CD14-positive monocyte (primary cell): ENCODE data around the gene RNF31. TPM values are rescaled to one million over a fixed set of nuclear protein-coding genes. Genes with fewer than 3 reads are reported as not detected.

Experiments used
- DNase-seq, 3 donors: peaks; one replicate each; pipeline ENCODE4 v3.0.0-alpha.2; 2011 to 2022
- H2AFZ ChIP-seq: 2 replicates; pipeline ENCODE4 v1.6.0; 2012; ENCODE audit warnings: mild to moderate bottlenecking, low read depth, low read length, inconsistent platforms; ENCODE audit not compliant: insufficient read depth, poor library complexity, severe bottlenecking
- H3K27ac ChIP-seq, 2 donors: 1 replicate in 1 of 2; 2 replicates in 1 of 2; pipeline ENCODE4 v1.5.1; 2012 to 2013; ENCODE audit warnings: low read length in 2 of 2, control low read depth in 1 of 2, inconsistent platforms in 1 of 2, low read depth in 1 of 2, mild to moderate bottlenecking in 1 of 2
- H3K27me3 ChIP-seq, 2 donors: one replicate each; pipeline versions ENCODE4 v1.6.0 to v1.6.1; 2011 to 2013; ENCODE audit warnings: low read length in 2 of 2; ENCODE audit not compliant: control insufficient read depth in 2 of 2, insufficient read depth in 2 of 2
- H3K36me3 ChIP-seq, 2 donors: replicated peaks in 1 of 2; 1 replicate in 1 of 2; 2 replicates in 1 of 2; pipeline versions ENCODE4 v1.5.1 to v1.6.1; 2012 to 2013; ENCODE audit warnings: low read length in 2 of 2, control low read depth in 1 of 2, inconsistent platforms in 1 of 2, mild to moderate bottlenecking in 1 of 2; ENCODE audit not compliant: insufficient read depth in 2 of 2, control insufficient read depth in 1 of 2
- H3K4me1 ChIP-seq, 2 donors: 1 replicate in 1 of 2; 2 replicates in 1 of 2; pipeline versions ENCODE4 v1.5.1 to v1.6.1; 2012 to 2013; ENCODE audit warnings: low read length in 2 of 2, control low read depth in 1 of 2, inconsistent platforms in 1 of 2, mild to moderate bottlenecking in 1 of 2, moderate library complexity in 1 of 2; ENCODE audit not compliant: insufficient read depth in 2 of 2, control insufficient read depth in 1 of 2
- H3K4me2 ChIP-seq: replicated peaks from 2 replicates; pipeline ENCODE3; 2012; ENCODE audit warnings: low read length, moderate library complexity, mild to moderate bottlenecking; ENCODE audit not compliant: poor library complexity, severe bottlenecking; ENCODE audit errors: extremely low read depth
- H3K4me3 ChIP-seq, 3 experiments: fragments of 200-600 bp in 1 of 3; sonication (generic) in 1 of 3; replicated peaks in 1 of 3; 1 replicate in 2 of 3; 2 replicates in 1 of 3; pipeline ENCODE4 v1.5.1; 2011 to 2013; ENCODE audit warnings: low read length in 3 of 3, mild to moderate bottlenecking in 3 of 3, control low read depth in 2 of 3, low read depth in 2 of 3, inconsistent platforms in 1 of 3, moderate library complexity in 1 of 3
- H3K79me2 ChIP-seq: 2 replicates; pipeline ENCODE4 v1.6.0; 2012; ENCODE audit warnings: mild to moderate bottlenecking, control low read depth, inconsistent platforms, low read length, moderate library complexity; ENCODE audit not compliant: insufficient read depth
- H3K9ac ChIP-seq: 2 replicates; pipeline ENCODE4 v1.6.0; 2017; ENCODE audit warnings: low read length, mild to moderate bottlenecking; ENCODE audit not compliant: insufficient read depth, poor library complexity, severe bottlenecking
- H3K9me3 ChIP-seq, 2 donors: replicated peaks in 1 of 2; 1 replicate in 1 of 2; 2 replicates in 1 of 2; pipeline versions ENCODE4 v1.5.1 to v1.6.1; 2012 to 2013; ENCODE audit warnings: low read length in 2 of 2, control low read depth in 1 of 2; ENCODE audit not compliant: control insufficient read depth in 1 of 2, insufficient read depth in 1 of 2
- H4K20me1 ChIP-seq: 2 replicates; pipeline ENCODE4 v1.6.0; 2012; ENCODE audit warnings: mild to moderate bottlenecking, low read length, control low read depth, moderate library complexity; ENCODE audit not compliant: insufficient read depth
- H3K27ac Mint-ChIP-seq, 7 donors: one replicate each; pipeline ENCODE4 v1.8.0; 2020; ENCODE audit warnings: mild to moderate bottlenecking in 7 of 7, mixed read lengths in 7 of 7, moderate library complexity in 6 of 7, inconsistent platforms in 2 of 7
- H3K27me3 Mint-ChIP-seq, 3 donors: one replicate each; pipeline ENCODE4 v1.8.0; 2021 to 2022; ENCODE audit warnings: low read depth in 3 of 3, mild to moderate bottlenecking in 3 of 3, mixed read lengths in 3 of 3, moderate library complexity in 3 of 3, inconsistent platforms in 1 of 3
- H3K36me3 Mint-ChIP-seq, 2 donors: one replicate each; pipeline ENCODE4 v1.8.0; 2020; ENCODE audit warnings: mixed read lengths in 2 of 2, inconsistent platforms in 1 of 2, mild to moderate bottlenecking in 1 of 2
- H3K4me1 Mint-ChIP-seq: one replicate; pipeline ENCODE4 v1.8.0; 2020; ENCODE audit warnings: mild to moderate bottlenecking, mixed read lengths
- H3K4me3 Mint-ChIP-seq, 2 donors: one replicate each; pipeline ENCODE4 v1.8.0; 2020; ENCODE audit warnings: mild to moderate bottlenecking in 2 of 2, mixed read lengths in 2 of 2, moderate library complexity in 1 of 2
- H3K9me3 Mint-ChIP-seq, 7 donors: one replicate each; pipeline ENCODE4 v1.8.0; 2020 to 2022; ENCODE audit warnings: mixed read lengths in 7 of 7, mild to moderate bottlenecking in 6 of 7, moderate library complexity in 6 of 7, inconsistent platforms in 2 of 7
- CTCF ChIP-seq: fragments of 200-600 bp; IDR thresholded peaks from one replicate; pipeline ENCODE4 v1.8.0; 2022; ENCODE audit warnings: antibody characterized with exemption, mild to moderate bottlenecking
- WGBS: methylation state at CpG from one replicate; pipeline ENCODE4 v1.1.5; 2013; ENCODE audit warnings: missing lambda C conversion rate; ENCODE audit not compliant: insufficient coverage; 5-methylcytosine and 5-hydroxymethylcytosine counted together
- intact Hi-C, 2 donors: fragments of 100-400 bp; cut with micrococcal nuclease; formaldehyde crosslinking; loops; one replicate each; pipeline versions ENCODE4 v1.15.0 to v1.15.1; 2023
- polyA plus RNA-seq, 3 donors: library from polyadenylated mRNA; depleted of rRNA in 1 of 3; unstranded in 2 of 3; stranded (reverse) in 1 of 3; fragments of 300-500 nt in 2 of 3; fragments of >200 nt in 1 of 3; fragmentation: Illumina TruSeq in 2 of 3; gene quantifications; 1 replicate in 2 of 3; 2 replicates in 1 of 3; pipeline ENCODE4 v1.2.3, GENCODE V29; 2012 to 2021

RNF31 gene
- polyA plus RNA-seq, 3 donors, result 30.7 to 63.2 (median 36.8) TPM

- Histone ChIP-seq H4K20me1 (peaks cover 63% of the 10 kb centered on the region), H3K9ac (peak within 1 kb of the TSS; percentile 74), H3K9me3 (no peaks in the 10 kb centered on the region), H3K79me2 (peaks cover 78% of the 10 kb centered on the region), H3K4me3 (peak within 1 kb of the TSS; percentile 70 to 92 (median 81)), H3K27me3 (no peaks in the 10 kb centered on the region), H2AFZ (peak within 1 kb of the TSS; percentile 90), H3K36me3 (peaks cover 42 to 53% of the 10 kb centered on the region in 2 donors), H3K4me1 (peaks cover 51 to 65% of the 10 kb centered on the region in 2 donors), H3K4me2 (peak within 1 kb of the TSS; percentile 99), H3K27ac (peak within 1 kb of the TSS; percentile 69 to 79)
- intact Hi-C loops, result no loop called here
- no peaks in the 10 kb centered on the region for H3K9me3 Mint-ChIP-seq
- peaks cover 0 to 2% (median 1%) of the 10 kb centered on the region in 3 donors for H3K27me3 Mint-ChIP-seq
- peaks cover 70% of the 10 kb centered on the region for H3K4me1 Mint-ChIP-seq
- peaks cover 53 to 57% of the 10 kb centered on the region in 2 donors for H3K36me3 Mint-ChIP-seq
- WGBS, result under 1% methylated on average over 65 of the region's 65 CpGs
- H3K27ac Mint-ChIP-seq, result peak within 1 kb of the TSS; percentile 83 to 95 (median 92)
- peak within 1 kb of the TSS; percentile 87 to 91 for H3K4me3 Mint-ChIP-seq
- TF ChIP-seq CTCF, result peak; percentile 17
- DNase-seq, result peak; percentile 97 to 100 (median 97)
Measured at GRCh38 chr14:24141097-24141880, 6.0 kb upstream of the RNF31 start, which contains the start of gene EMC9. TSS of gene EMC9 (minus strand) at chr14:24141591. CDS start at chr14:24141304, 287 bp downstream.

GRCh38 chr14:24143511-24143910 is 3.8 kb upstream of the RNF31 start:
- Mint-ChIP-seq H3K4me3 (no peak overlapping the region), H3K27me3 (peaks cover 0 to 2% (median 1%) of the 10 kb centered on the region in 3 donors), H3K9me3 (no peaks in the 10 kb centered on the region), H3K27ac (peak overlapping the region in 5 of 7 donors; percentile 24 to 66 (median 35)), H3K36me3 (peaks cover 39 to 43% of the 10 kb centered on the region in 2 donors), H3K4me1 (peaks cover 59% of the 10 kb centered on the region)
- Histone ChIP-seq H3K4me2 (no peak overlapping the region), H3K9ac (no peak overlapping the region), H3K4me1 (peaks cover 44 to 58% of the 10 kb centered on the region in 2 donors), H3K27me3 (no peaks in the 10 kb centered on the region), H3K9me3 (no peaks in the 10 kb centered on the region), H3K4me3 (no peak overlapping the region), H3K36me3 (peaks cover 28 to 38% of the 10 kb centered on the region in 2 donors), H4K20me1 (peaks cover 56% of the 10 kb centered on the region), H2AFZ (no peak overlapping the region), H3K27ac (no peak overlapping the region), H3K79me2 (peaks cover 70% of the 10 kb centered on the region)
- no CpG with 5 or more reads among the region's 2 CpGs for WGBS
- intact Hi-C loops, result no loop called here
- TF ChIP-seq CTCF, result no peak
- DNase-seq, result no peak
